ENCODE measurements around the gene TARS3.

TARS3 gene

DNA sequence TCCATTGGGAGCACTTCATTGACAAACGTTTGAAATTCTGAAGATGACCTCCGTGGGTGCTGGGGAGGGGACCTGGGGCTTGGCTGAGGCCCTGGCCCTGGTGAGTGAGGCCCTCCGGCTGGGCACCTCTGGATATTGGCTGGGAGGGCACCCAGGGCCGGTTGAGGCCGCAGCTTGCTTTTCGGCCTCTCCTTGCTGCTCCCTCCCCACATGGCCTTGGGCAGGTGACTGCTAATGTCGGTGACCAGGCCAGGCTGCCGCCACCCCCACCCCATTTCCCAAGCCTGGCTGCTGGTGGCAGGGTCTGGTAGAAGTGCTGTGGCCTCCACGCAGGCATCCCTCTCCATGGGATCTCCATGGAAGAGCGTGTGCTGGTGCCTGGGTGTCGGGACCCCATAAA is 111.6 kb downstream of the TARS3 start:
- H3K36me3 ChIP-seq: no peaks in the 10 kb centered on the region
- H3K4me3 ChIP-seq (ENCODE audit: low read depth, low read length): no peak overlapping the region
- no peaks in the 10 kb centered on the region for H3K27me3 ChIP-seq (ENCODE audit: insufficient read depth, low read depth, severe bottlenecking)
- TF ChIP-seq, protein P1, sequence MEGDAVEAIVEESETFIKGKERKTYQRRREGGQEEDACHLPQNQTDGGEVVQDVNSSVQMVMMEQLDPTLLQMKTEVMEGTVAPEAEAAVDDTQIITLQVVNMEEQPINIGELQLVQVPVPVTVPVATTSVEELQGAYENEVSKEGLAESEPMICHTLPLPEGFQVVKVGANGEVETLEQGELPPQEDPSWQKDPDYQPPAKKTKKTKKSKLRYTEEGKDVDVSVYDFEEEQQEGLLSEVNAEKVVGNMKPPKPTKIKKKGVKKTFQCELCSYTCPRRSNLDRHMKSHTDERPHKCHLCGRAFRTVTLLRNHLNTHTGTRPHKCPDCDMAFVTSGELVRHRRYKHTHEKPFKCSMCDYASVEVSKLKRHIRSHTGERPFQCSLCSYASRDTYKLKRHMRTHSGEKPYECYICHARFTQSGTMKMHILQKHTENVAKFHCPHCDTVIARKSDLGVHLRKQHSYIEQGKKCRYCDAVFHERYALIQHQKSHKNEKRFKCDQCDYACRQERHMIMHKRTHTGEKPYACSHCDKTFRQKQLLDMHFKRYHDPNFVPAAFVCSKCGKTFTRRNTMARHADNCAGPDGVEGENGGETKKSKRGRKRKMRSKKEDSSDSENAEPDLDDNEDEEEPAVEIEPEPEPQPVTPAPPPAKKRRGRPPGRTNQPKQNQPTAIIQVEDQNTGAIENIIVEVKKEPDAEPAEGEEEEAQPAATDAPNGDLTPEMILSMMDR (IDR thresholded peaks at IDR 0.05; ENCODE audit: low read depth, low read length): no peak
- no peak for DNase-seq
- H3K9me3 ChIP-seq (ENCODE audit: severe bottlenecking): no peaks in the 10 kb centered on the region
- no peak overlapping the region for H3K27ac ChIP-seq

GRCh38 chr15:101611580-101612299 is 112.5 kb downstream of the TARS3 start:
- H3K4me3 ChIP-seq (ENCODE audit: low read depth, low read length): no peak overlapping the region
- TF ChIP-seq, protein P1 (IDR thresholded peaks at IDR 0.05; ENCODE audit: low read depth, low read length): no peak
- no peaks in the 10 kb centered on the region for H3K9me3 ChIP-seq (ENCODE audit: severe bottlenecking)
- no peak for DNase-seq
- no peaks in the 10 kb centered on the region for H3K27me3 ChIP-seq (ENCODE audit: insufficient read depth, low read depth, severe bottlenecking)
- no peaks in the 10 kb centered on the region for H3K36me3 ChIP-seq
- no peak overlapping the region for H3K27ac ChIP-seq

GRCh38 chr15:101611007-101611406 is 113.3 kb downstream of the TARS3 start:
- Histone ChIP-seq H3K27ac (no peak overlapping the region), H3K9me3 (ENCODE audit: severe bottlenecking) (no peaks in the 10 kb centered on the region), H3K4me3 (ENCODE audit: low read depth, low read length) (no peak overlapping the region), H3K36me3 (no peaks in the 10 kb centered on the region), H3K27me3 (ENCODE audit: insufficient read depth, low read depth, severe bottlenecking) (no peaks in the 10 kb centered on the region)
- DNase-seq: no peak
- TF ChIP-seq, protein P1 (IDR thresholded peaks at IDR 0.05; ENCODE audit: low read depth, low read length): no peak

GRCh38 chr15:101610611-101611000 is 113.7 kb downstream of the TARS3 start:
- no peaks in the 10 kb centered on the region for H3K27me3 ChIP-seq (ENCODE audit: insufficient read depth, low read depth, severe bottlenecking)
- TF ChIP-seq, protein P1 (IDR thresholded peaks at IDR 0.05; ENCODE audit: low read depth, low read length): no peak
- no peak overlapping the region for H3K27ac ChIP-seq
- no peak overlapping the region for H3K4me3 ChIP-seq (ENCODE audit: low read depth, low read length)
- DNase-seq: no peak
- H3K36me3 ChIP-seq: no peaks in the 10 kb centered on the region
- no peaks in the 10 kb centered on the region for H3K9me3 ChIP-seq (ENCODE audit: severe bottlenecking)

GRCh38 chr15:101609742-101610610 is 114.3 kb downstream of the TARS3 start:
- TF ChIP-seq, protein P1 (IDR thresholded peaks at IDR 0.05; ENCODE audit: low read depth, low read length): no peak
- H3K4me3 ChIP-seq (ENCODE audit: low read depth, low read length): no peak overlapping the region
- H3K27me3 ChIP-seq (ENCODE audit: insufficient read depth, low read depth, severe bottlenecking): no peaks in the 10 kb centered on the region
- H3K9me3 ChIP-seq (ENCODE audit: severe bottlenecking): no peaks in the 10 kb centered on the region
- no peak for DNase-seq
- H3K36me3 ChIP-seq: no peaks in the 10 kb centered on the region
- no peak overlapping the region for H3K27ac ChIP-seq

All from WERI-Rb-1 (cell line).